Endothelial cell of umbilical vein (primary cell): ENCODE data around the gene ARMH1. TPM values are rescaled to one million over a fixed set of nuclear protein-coding genes. Genes with fewer than 3 reads are reported as not detected.
"Not testable (repeated sequence)": the region's sequence is repeated elsewhere in the genome, so short reads cannot be mapped to it uniquely, and the experiment has no call there.

Experiments
- BruUV-seq: library from RNA; stranded (reverse); fragments of 400-500 nt; replicated peaks from 2 replicates; lab custom pipeline; 2021; lab: Mats Ljungman, UMichigan
- CTCF ChIA-PET: fragments of 300-600, 350-600 bp; sonication (Branson Sonifier 250); formaldehyde crosslinking; loops from one replicate; lab custom pipeline; 2021; ENCODE audit warnings: antibody characterized with exemption, inconsistent platforms; lab: Charles Lee
- POLR2A ChIA-PET: fragments of 300-600, 350-600 bp; sonication (Branson Sonifier 250); formaldehyde crosslinking; loops from one replicate; lab custom pipeline; 2021; ENCODE audit warnings: antibody characterized with exemption, inconsistent platforms; lab: Charles Lee
- DNase-seq: peaks from one replicate; pipeline ENCODE4 v3.0.0-alpha.2; 2011; ENCODE audit warnings: low read depth, low spot score
- FAIRE-seq: peaks from 2 replicates; lab custom pipeline; 2011; peaks lifted over from hg19 to GRCh38; lab: Jason Lieb, UNC
- H2AFZ ChIP-seq: 2 replicates; pipeline ENCODE4 v1.6.0; 2012; ENCODE audit warnings: low read depth, low read length, control low read depth, inconsistent platforms
- H3K27ac ChIP-seq: 2 replicates; pipeline ENCODE4 v1.5.1; 2011; ENCODE audit warnings: low read depth, mild to moderate bottlenecking, control low read depth, low read length, moderate library complexity; ENCODE audit not compliant: insufficient read depth
- H3K27me3 ChIP-seq, 2 experiments: 2 replicates each; pipeline versions ENCODE4 v1.6.0 to v1.6.1; 2011; ENCODE audit warnings: low read length in 2 of 2, mixed read lengths in 1 of 2; ENCODE audit not compliant: control insufficient read depth in 2 of 2, insufficient read depth in 2 of 2
- H3K36me3 ChIP-seq, 2 experiments: 2 replicates in 1 of 2; 3 replicates in 1 of 2; pipeline ENCODE4 v1.5.1; 2011; ENCODE audit warnings: low read length in 2 of 2, mild to moderate bottlenecking in 1 of 2, moderate library complexity in 1 of 2; ENCODE audit not compliant: control insufficient read depth in 2 of 2, insufficient read depth in 2 of 2; ENCODE audit errors: extremely low read depth in 1 of 2
- H3K4me1 ChIP-seq: 3 replicates; pipeline ENCODE4 v1.5.1; 2011; ENCODE audit warnings: mild to moderate bottlenecking, low read length; ENCODE audit not compliant: control insufficient read depth, insufficient read depth; ENCODE audit errors: extremely low read depth
- H3K4me2 ChIP-seq: 2 replicates; pipeline ENCODE4 v1.6.1; 2011; ENCODE audit warnings: low read length, control low read depth, mixed read lengths; ENCODE audit not compliant: insufficient read depth
- H3K4me3 ChIP-seq, 3 experiments: fragments of 200-600 bp in 1 of 3; sonication (generic), shearing (Covaris generic) in 1 of 3; replicated peaks in 1 of 3; 2 replicates each; pipeline ENCODE4 v1.5.1; 2011 to 2016; ENCODE audit warnings: control low read depth in 3 of 3, low read length in 3 of 3, mild to moderate bottlenecking in 2 of 3, inconsistent platforms in 1 of 3, low read depth in 1 of 3, moderate library complexity in 1 of 3; ENCODE audit not compliant: insufficient read depth in 1 of 3
- H3K79me2 ChIP-seq: 2 replicates; pipeline ENCODE4 v1.6.0; 2012; ENCODE audit warnings: low read length, inconsistent platforms; ENCODE audit not compliant: control insufficient read depth, insufficient read depth
- H3K9ac ChIP-seq: replicated peaks from 2 replicates; pipeline ENCODE3; 2011; ENCODE audit warnings: low read length, control low read depth; ENCODE audit not compliant: insufficient read depth; ENCODE audit errors: extremely low read depth
- H3K9me1 ChIP-seq: replicated peaks from 3 replicates; pipeline ENCODE4 v1.6.0; 2011; ENCODE audit warnings: mild to moderate bottlenecking, low read length; ENCODE audit not compliant: control insufficient read depth, insufficient read depth; ENCODE audit errors: extremely low read depth
- H3K9me3 ChIP-seq: replicated peaks from 2 replicates; pipeline ENCODE4 v1.5.1; 2012; ENCODE audit warnings: low read length, inconsistent platforms; ENCODE audit not compliant: control insufficient read depth, insufficient read depth
- H4K20me1 ChIP-seq: replicated peaks from 2 replicates; pipeline ENCODE3; 2011; ENCODE audit warnings: mild to moderate bottlenecking, low read length; ENCODE audit not compliant: control insufficient read depth, insufficient read depth; ENCODE audit errors: extremely low read depth
- EZH2 ChIP-seq: IDR thresholded peaks from 2 replicates; pipeline ENCODE4 v1.6.1; 2012; ENCODE audit warnings: borderline replicate concordance, low read depth, mild to moderate bottlenecking, moderate library complexity, low read length, inconsistent platforms; ENCODE audit not compliant: severe bottlenecking
- FOS ChIP-seq: IDR thresholded peaks from 2 replicates; pipeline ENCODE4 v1.6.1; 2011; ENCODE audit warnings: mild to moderate bottlenecking, low read length, moderate library complexity, borderline replicate concordance; ENCODE audit not compliant: insufficient read depth
- GATA2 ChIP-seq: IDR thresholded peaks from 2 replicates; pipeline ENCODE4 v1.7.0; 2011; ENCODE audit warnings: low read depth, mild to moderate bottlenecking, moderate library complexity, mixed read lengths, low read length; ENCODE audit not compliant: insufficient read length, insufficient read depth
- JUN ChIP-seq: IDR thresholded peaks from 2 replicates; pipeline ENCODE4 v1.6.1; 2011; ENCODE audit warnings: borderline replicate concordance, low read depth; ENCODE audit not compliant: insufficient read length, insufficient read depth
- MYC ChIP-seq: IDR thresholded peaks from one replicate; pipeline ENCODE4 v1.6.1; 2011; ENCODE audit warnings: mild to moderate bottlenecking, low read depth, low read length
- POLR2A ChIP-seq: IDR thresholded peaks from 2 replicates; pipeline ENCODE4 v1.6.1; 2012; ENCODE audit warnings: low read depth, mild to moderate bottlenecking, control low read depth, low read length
- POLR2AphosphoS5 ChIP-seq: IDR thresholded peaks from 2 replicates; pipeline ENCODE4 v1.6.1; 2012; ENCODE audit warnings: low read depth, mild to moderate bottlenecking, control low read depth, low read length, moderate library complexity; ENCODE audit not compliant: insufficient read depth
- dilution Hi-C: fragments of 300-500 bp; cut with MboI; formaldehyde crosslinking; loops from one replicate; pipeline ENCODE4 v1.15.0; 2019; ENCODE audit warnings: low sequenced_read_pairs; ENCODE audit not compliant: extremely low pct_ligation_motif_present
- intact Hi-C: fragments of 100-400 bp; cut with micrococcal nuclease; formaldehyde crosslinking; loops from one replicate; pipeline ENCODE4 v1.10.0; 2022
- polyA plus RNA-seq, 4 experiments: library from polyadenylated mRNA; depleted of rRNA in 3 of 4; stranded (reverse) in 3 of 4; unstranded in 1 of 4; fragments of >200 nt; gene quantifications; 2 replicates each; pipeline versions ENCODE4 v1.2.1 to v1.2.3, GENCODE V29; 2011 to 2012; ENCODE audit warnings: missing spikeins in 1 of 4
- total RNA-seq: library from RNA; stranded (reverse); gene quantifications from 2 replicates; pipeline ENCODE4 v1.2.3, GENCODE V29; 2021
- TF ChIP-seq, protein P1 (sequence below), 2 donors: IDR thresholded peaks; 1 replicate in 1 of 2; 2 replicates in 1 of 2; pipeline ENCODE4 v1.5.1; 2011; ENCODE audit warnings: low read length in 2 of 2, mild to moderate bottlenecking in 2 of 2, moderate library complexity in 2 of 2, control low read depth in 1 of 2, inconsistent platforms in 1 of 2, low read depth in 1 of 2; ENCODE audit not compliant: insufficient read depth in 1 of 2; ENCODE audit errors: extremely low read depth in 1 of 2
- TF ChIP-seq, protein P2 (sequence below): IDR thresholded peaks from 2 replicates; pipeline ENCODE4 v1.6.1; 2011; ENCODE audit not compliant: insufficient read depth, insufficient read length

Gene ARMH1
- total and polyA plus RNA-seq, 2 donors (not counting 3 experiments of a cell fraction or from before 2014, with no cell fraction given): 0.17 TPM; not detected in 1

DNA sequence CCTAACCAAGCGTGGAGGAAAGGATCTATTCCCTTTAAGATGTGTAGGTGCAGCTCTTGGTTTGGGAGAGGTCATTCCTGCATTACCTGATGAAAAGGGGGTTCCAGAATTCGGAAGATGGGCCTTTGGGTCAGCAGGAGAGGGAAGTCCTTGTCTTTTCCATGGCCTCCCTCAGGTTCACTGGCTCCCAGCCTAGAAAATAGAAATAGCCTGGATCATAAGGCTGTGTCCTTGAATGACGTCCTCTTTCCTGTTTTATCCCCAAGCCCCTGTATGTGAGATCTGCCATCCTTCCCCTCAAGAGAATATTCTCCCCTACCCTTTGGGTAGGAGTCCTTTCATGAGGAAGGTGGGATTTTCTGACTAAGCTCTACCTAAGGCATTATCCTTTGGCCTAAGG lies 86.4 kb downstream of the ARMH1 start:
- no peak for DNase-seq
- H4K20me1 ChIP-seq: no peaks in the 10 kb centered on the region
- H3K36me3 ChIP-seq: peaks cover 18 to 22% of the 10 kb centered on the region in 2 experiments
- H3K9ac ChIP-seq: no peak overlapping the region
- no peaks in the 10 kb centered on the region for H3K27me3 ChIP-seq
- no peak overlapping the region for H3K4me3 ChIP-seq
- H3K9me1 ChIP-seq: no peaks in the 10 kb centered on the region
- no peaks in the 10 kb centered on the region for H3K9me3 ChIP-seq
- no peak overlapping the region for H3K27ac ChIP-seq
- intact Hi-C loops: no loop called here
- dilution Hi-C loops: no loop called here
- TF ChIP-seq, protein P1, sequence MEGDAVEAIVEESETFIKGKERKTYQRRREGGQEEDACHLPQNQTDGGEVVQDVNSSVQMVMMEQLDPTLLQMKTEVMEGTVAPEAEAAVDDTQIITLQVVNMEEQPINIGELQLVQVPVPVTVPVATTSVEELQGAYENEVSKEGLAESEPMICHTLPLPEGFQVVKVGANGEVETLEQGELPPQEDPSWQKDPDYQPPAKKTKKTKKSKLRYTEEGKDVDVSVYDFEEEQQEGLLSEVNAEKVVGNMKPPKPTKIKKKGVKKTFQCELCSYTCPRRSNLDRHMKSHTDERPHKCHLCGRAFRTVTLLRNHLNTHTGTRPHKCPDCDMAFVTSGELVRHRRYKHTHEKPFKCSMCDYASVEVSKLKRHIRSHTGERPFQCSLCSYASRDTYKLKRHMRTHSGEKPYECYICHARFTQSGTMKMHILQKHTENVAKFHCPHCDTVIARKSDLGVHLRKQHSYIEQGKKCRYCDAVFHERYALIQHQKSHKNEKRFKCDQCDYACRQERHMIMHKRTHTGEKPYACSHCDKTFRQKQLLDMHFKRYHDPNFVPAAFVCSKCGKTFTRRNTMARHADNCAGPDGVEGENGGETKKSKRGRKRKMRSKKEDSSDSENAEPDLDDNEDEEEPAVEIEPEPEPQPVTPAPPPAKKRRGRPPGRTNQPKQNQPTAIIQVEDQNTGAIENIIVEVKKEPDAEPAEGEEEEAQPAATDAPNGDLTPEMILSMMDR (IDR thresholded peaks at IDR 0.05; ENCODE audit: extremely low read depth in 1 of 2, insufficient read depth in 1 of 2, low read depth in 1 of 2, low read length in 2 of 2): no peak
- TF ChIP-seq JUN (no peak), POLR2A (no peak), EZH2 (no peak), POLR2AphosphoS5 (no peak), MYC (no peak), GATA2 (no peak), FOS (no peak)
- TF ChIP-seq, protein P2, sequence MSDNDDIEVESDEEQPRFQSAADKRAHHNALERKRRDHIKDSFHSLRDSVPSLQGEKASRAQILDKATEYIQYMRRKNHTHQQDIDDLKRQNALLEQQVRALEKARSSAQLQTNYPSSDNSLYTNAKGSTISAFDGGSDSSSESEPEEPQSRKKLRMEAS: no peak
- no peak overlapping the region for H3K4me2 ChIP-seq
- ChIA-PET CTCF (no interaction called here), POLR2A (no interaction called here)
- H3K4me1 ChIP-seq: peaks cover 12% of the 10 kb centered on the region
- H3K79me2 ChIP-seq: no peaks in the 10 kb centered on the region
- BruUV-seq: no TSS peak
- H2AFZ ChIP-seq: no peak overlapping the region
- FAIRE-seq: no peak

DNA sequence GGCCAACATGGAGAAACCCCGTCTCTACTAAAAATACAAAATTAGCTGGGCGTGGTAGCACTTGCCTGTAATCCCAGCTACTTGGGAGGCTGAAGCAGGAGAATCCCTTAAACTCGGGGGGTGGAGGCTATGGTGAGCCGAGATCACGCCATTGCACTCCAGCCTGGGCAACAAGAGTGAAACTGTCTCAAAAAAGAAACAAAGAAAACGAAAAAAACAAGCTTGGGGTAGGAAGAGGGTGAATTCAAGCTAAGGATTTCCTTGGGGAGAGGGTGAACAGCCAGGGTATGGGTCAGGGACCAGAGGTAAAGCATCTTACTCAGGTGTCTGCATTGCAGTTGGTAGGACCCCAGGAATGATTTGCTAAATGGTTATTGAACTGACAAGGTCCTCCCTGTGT lies 91.9 kb downstream of the ARMH1 start:
- H2AFZ ChIP-seq, H3K27ac ChIP-seq, H3K9me1 ChIP-seq, H3K4me1 ChIP-seq, intact Hi-C loops, H3K4me2 ChIP-seq, BruUV-seq, H3K79me2 ChIP-seq, H4K20me1 ChIP-seq, DNase-seq, FAIRE-seq, H3K27me3 ChIP-seq, H3K4me3 ChIP-seq, dilution Hi-C loops, H3K9ac ChIP-seq, H3K9me3 ChIP-seq: not testable (repeated sequence)
- CTCF ChIA-PET: interaction anchor here (0.6 to 2.6 kb wide), 2 partner anchors 35 to 1608 kb away, joined by 3 to 12 read pairs; partner anchors contain the start of gene RNU5D-1
- POLR2A ChIA-PET: interaction anchor here (1.2 kb wide), 1 partner anchor 9 kb away, joined by 3 read pairs; the partner anchor contains the start of gene RPS8
- H3K36me3 ChIP-seq: peaks cover 4 to 14% of the 10 kb centered on the region in 2 experiments
